Endothelial cell of umbilical vein (primary cell): ENCODE results near the gene DLGAP4.

Experiments
- CTCF ChIP-seq, 2 donors: IDR thresholded peaks; 1 replicate in 1 of 2; 2 replicates in 1 of 2; pipeline ENCODE4 v1.5.1; 2011; ENCODE audit warnings: low read length in 2 of 2, mild to moderate bottlenecking in 2 of 2, moderate library complexity in 2 of 2, control low read depth in 1 of 2, inconsistent platforms in 1 of 2, low read depth in 1 of 2; ENCODE audit not compliant: insufficient read depth in 1 of 2; ENCODE audit errors: extremely low read depth in 1 of 2
- EZH2 ChIP-seq: IDR thresholded peaks from 2 replicates; pipeline ENCODE4 v1.6.1; 2012; ENCODE audit warnings: borderline replicate concordance, low read depth, mild to moderate bottlenecking, moderate library complexity, low read length, inconsistent platforms; ENCODE audit not compliant: severe bottlenecking
- FOS ChIP-seq: IDR thresholded peaks from 2 replicates; pipeline ENCODE4 v1.6.1; 2011; ENCODE audit warnings: mild to moderate bottlenecking, low read length, moderate library complexity, borderline replicate concordance; ENCODE audit not compliant: insufficient read depth
- JUN ChIP-seq: IDR thresholded peaks from 2 replicates; pipeline ENCODE4 v1.6.1; 2011; ENCODE audit warnings: borderline replicate concordance, low read depth; ENCODE audit not compliant: insufficient read length, insufficient read depth
- MAX ChIP-seq: IDR thresholded peaks from 2 replicates; pipeline ENCODE4 v1.6.1; 2011; ENCODE audit not compliant: insufficient read depth, insufficient read length
- MYC ChIP-seq: IDR thresholded peaks from one replicate; pipeline ENCODE4 v1.6.1; 2011; ENCODE audit warnings: mild to moderate bottlenecking, low read depth, low read length
- POLR2A ChIP-seq: IDR thresholded peaks from 2 replicates; pipeline ENCODE4 v1.6.1; 2012; ENCODE audit warnings: low read depth, mild to moderate bottlenecking, control low read depth, low read length
- POLR2AphosphoS5 ChIP-seq: IDR thresholded peaks from 2 replicates; pipeline ENCODE4 v1.6.1; 2012; ENCODE audit warnings: low read depth, mild to moderate bottlenecking, control low read depth, low read length, moderate library complexity; ENCODE audit not compliant: insufficient read depth

GRCh38 chr20:36284751-36285150, 21.4 kb upstream of the DLGAP4 start:
- TF ChIP-seq CTCF (IDR thresholded peaks at IDR 0.05; ENCODE audit: extremely low read depth in 1 of 2, insufficient read depth in 1 of 2, low read depth in 1 of 2, low read length in 2 of 2) (no peak), EZH2 (no peak), POLR2A (no peak), JUN (no peak), MYC (no peak), POLR2AphosphoS5 (no peak), FOS (no peak), MAX (no peak)
